Panc1 (cell line): Measurements from ENCODE around the gene DNASE1L3. TPM values are rescaled to one million over a fixed set of nuclear protein-coding genes. Genes with fewer than 3 reads are reported as not detected.

Experiments used
- ATAC-seq: fragments of 200-7000 bp; cut with Tn5 transposase; 2 replicates; pipeline ENCODE4 v1.9.1; 2020; ENCODE audit warnings: mild to moderate bottlenecking, moderate library complexity
- BruUV-seq: library from RNA; stranded (reverse); fragments of 400-500 nt; replicated peaks from 2 replicates; lab custom pipeline; 2021; lab: Mats Ljungman, UMichigan
- CTCF ChIA-PET: fragments of 300-600 bp; sonication (Branson Sonifier 250); formaldehyde crosslinking; loops from one replicate; lab custom pipeline; 2022; ENCODE audit warnings: antibody characterized with exemption; lab: Charles Lee
- POLR2A ChIA-PET: fragments of 300-600 bp; sonication (Branson Sonifier 250); formaldehyde crosslinking; loops from one replicate; lab custom pipeline; 2022; ENCODE audit warnings: antibody characterized with exemption; lab: Charles Lee
- DNase-seq: peaks from one replicate; pipeline ENCODE4 v3.0.0-alpha.2; 2010; ENCODE audit warnings: low read depth, low spot score
- H3K27ac ChIP-seq: 2 replicates; pipeline ENCODE4 v1.5.1; 2011; ENCODE audit warnings: mild to moderate bottlenecking, low read length, inconsistent platforms
- H3K27me3 ChIP-seq: fragments of 200-500 bp; sonication (Bioruptor generic); 2 replicates; pipeline ENCODE4 v1.6.0; 2014; ENCODE audit warnings: low read length, inconsistent platforms; ENCODE audit not compliant: control insufficient read depth, insufficient read depth
- H3K36me3 ChIP-seq: fragments of 200-500 bp; sonication (Bioruptor generic); 2 replicates; pipeline ENCODE4 v1.5.1; 2014; ENCODE audit warnings: inconsistent platforms, mild to moderate bottlenecking, low read length, moderate library complexity; ENCODE audit not compliant: control insufficient read depth, insufficient read depth
- H3K4me1 ChIP-seq: 2 replicates; pipeline ENCODE4 v1.5.1; 2011; ENCODE audit warnings: inconsistent platforms, mild to moderate bottlenecking, low read length, moderate library complexity; ENCODE audit not compliant: control insufficient read depth, insufficient read depth
- H3K4me3 ChIP-seq, 2 experiments: 2 replicates each; pipeline ENCODE4 v1.5.1; 2011 to 2012; ENCODE audit warnings: low read depth in 2 of 2, low read length in 2 of 2, mild to moderate bottlenecking in 2 of 2, inconsistent platforms in 1 of 2, moderate library complexity in 1 of 2
- H3K9me3 ChIP-seq: fragments of 200-500 bp; sonication (Bioruptor generic); 2 replicates; pipeline ENCODE4 v1.5.1; 2014; ENCODE audit warnings: low read depth, mild to moderate bottlenecking, inconsistent platforms, low read length, moderate library complexity; ENCODE audit not compliant: control insufficient read depth, insufficient read depth
- POLR2AphosphoS5 ChIP-seq: IDR thresholded peaks from 2 replicates; pipeline ENCODE4 v1.6.1; 2012; ENCODE audit warnings: mild to moderate bottlenecking, low read depth, low read length, moderate library complexity
- REST ChIP-seq, 2 experiments: IDR thresholded peaks; 2 replicates each; pipeline ENCODE4 v1.6.1; 2011 to 2012; ENCODE audit warnings: low read depth in 2 of 2, control low read depth in 1 of 2, low read length in 1 of 2, mild to moderate bottlenecking in 1 of 2, moderate library complexity in 1 of 2; ENCODE audit not compliant: insufficient read depth in 1 of 2
- SIN3A ChIP-seq: IDR thresholded peaks from 2 replicates; pipeline ENCODE4 v1.6.1; 2012; ENCODE audit warnings: low read depth, mild to moderate bottlenecking, low read length, moderate library complexity, borderline replicate concordance; ENCODE audit not compliant: insufficient read depth
- TCF7L2 ChIP-seq: IDR thresholded peaks from 2 replicates; pipeline ENCODE4 v1.6.1; 2011; ENCODE audit warnings: mild to moderate bottlenecking, low read depth, low read length, inconsistent platforms
- in situ Hi-C: cut with HindIII; loops from 2 replicates; pipeline ENCODE4 v1.10.0; 2016; ENCODE audit warnings: low sequenced_read_pairs, low pct_unique_long_range_greater_than_20kb
- intact Hi-C: fragments of 100-400 bp; cut with micrococcal nuclease; formaldehyde crosslinking; loops from one replicate; pipeline ENCODE4 v1.10.0; 2022; ENCODE audit not compliant: unreplicated experiment
- total RNA-seq: library from RNA; stranded (reverse); gene quantifications from one replicate; pipeline ENCODE4 v1.2.1, GENCODE V29; 2021; ENCODE audit not compliant: unreplicated experiment
- TF ChIP-seq, protein P1 (sequence below): fragments of 450-650 bp; IDR thresholded peaks from 2 replicates; pipeline ENCODE4 v1.5.1; 2017; ENCODE audit warnings: mild to moderate bottlenecking

The DNASE1L3 gene
- total RNA-seq, 1 experiment from 2014 or later, result not detected

DNA sequence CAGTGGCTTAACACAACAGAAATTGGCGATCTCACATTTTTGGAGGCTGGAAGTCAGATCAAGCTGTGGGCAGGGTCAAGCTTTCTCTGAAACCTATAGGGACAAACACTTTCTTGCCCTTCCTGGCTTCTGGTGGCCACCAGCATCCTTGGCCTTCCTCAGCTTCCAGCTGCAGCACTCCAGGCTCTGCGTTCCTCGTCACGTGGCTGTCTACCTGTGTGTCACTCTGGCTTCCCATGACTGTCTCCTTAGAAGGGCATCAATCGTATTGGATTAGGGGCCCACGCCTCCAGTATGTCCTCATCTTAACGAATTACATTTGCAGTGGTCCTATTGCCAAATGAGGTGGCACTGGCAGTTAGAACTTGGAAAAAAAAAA, 25.8 kb downstream of the DNASE1L3 start:
- intact Hi-C loops, result loop anchor here (10.0 kb wide), 1 partner anchor 230 kb away; no protein-coding TSS in a partner anchor
- in situ Hi-C loops, result no loop called here
- ATAC-seq (no peak), DNase-seq (no peak)
- CTCF ChIA-PET, result no interaction called here
- Histone ChIP-seq H3K4me3 (no peak overlapping the region), H3K9me3 (no peaks in the 10 kb centered on the region), H3K36me3 (no peaks in the 10 kb centered on the region), H3K27ac (no peak overlapping the region), H3K4me1 (peaks cover 7% of the 10 kb centered on the region; the same call in 1 of the 2 replicates), H3K27me3 (no peaks in the 10 kb centered on the region)
- TF ChIP-seq SIN3A (no peak), POLR2AphosphoS5 (no peak), TCF7L2 (no peak), REST (IDR thresholded peaks at IDR 0.05; ENCODE audit: insufficient read depth in 1 of 2, low read depth in 2 of 2, low read length in 1 of 2) (no peak)
- TF ChIP-seq, protein P1, sequence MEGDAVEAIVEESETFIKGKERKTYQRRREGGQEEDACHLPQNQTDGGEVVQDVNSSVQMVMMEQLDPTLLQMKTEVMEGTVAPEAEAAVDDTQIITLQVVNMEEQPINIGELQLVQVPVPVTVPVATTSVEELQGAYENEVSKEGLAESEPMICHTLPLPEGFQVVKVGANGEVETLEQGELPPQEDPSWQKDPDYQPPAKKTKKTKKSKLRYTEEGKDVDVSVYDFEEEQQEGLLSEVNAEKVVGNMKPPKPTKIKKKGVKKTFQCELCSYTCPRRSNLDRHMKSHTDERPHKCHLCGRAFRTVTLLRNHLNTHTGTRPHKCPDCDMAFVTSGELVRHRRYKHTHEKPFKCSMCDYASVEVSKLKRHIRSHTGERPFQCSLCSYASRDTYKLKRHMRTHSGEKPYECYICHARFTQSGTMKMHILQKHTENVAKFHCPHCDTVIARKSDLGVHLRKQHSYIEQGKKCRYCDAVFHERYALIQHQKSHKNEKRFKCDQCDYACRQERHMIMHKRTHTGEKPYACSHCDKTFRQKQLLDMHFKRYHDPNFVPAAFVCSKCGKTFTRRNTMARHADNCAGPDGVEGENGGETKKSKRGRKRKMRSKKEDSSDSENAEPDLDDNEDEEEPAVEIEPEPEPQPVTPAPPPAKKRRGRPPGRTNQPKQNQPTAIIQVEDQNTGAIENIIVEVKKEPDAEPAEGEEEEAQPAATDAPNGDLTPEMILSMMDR, result no peak
- BruUV-seq, result no TSS peak
- POLR2A ChIA-PET, result interaction anchor here (0.7 kb wide), 1 partner anchor 55 kb away, joined by 3 read pairs; no protein-coding TSS in a partner anchor

- Histone ChIP-seq H3K27me3 (no peaks in the 10 kb centered on the region), H3K4me3 (no peak overlapping the region), H3K27ac (no peak overlapping the region), H3K4me1 (peaks cover 7% of the 10 kb centered on the region; the same call in 1 of the 2 replicates), H3K36me3 (no peaks in the 10 kb centered on the region), H3K9me3 (no peaks in the 10 kb centered on the region)
- intact Hi-C loops (loop anchor here (10.0 kb wide), 1 partner anchor 230 kb away; no protein-coding TSS in a partner anchor), in situ Hi-C loops (no loop called here)
- ChIA-PET CTCF (no interaction called here), POLR2A (interaction anchor here (0.7 kb wide), 1 partner anchor 55 kb away, joined by 3 read pairs; no protein-coding TSS in a partner anchor)
- TF ChIP-seq SIN3A, result no peak
- TF ChIP-seq, protein P1, result no peak
- no peak for ATAC-seq
- no TSS peak for BruUV-seq
- no peak for DNase-seq
Measured at GRCh38 chr3:58184309-58184981, 26.3 kb downstream of the DNASE1L3 start.
